Caco-2 (cell line): ENCODE results near the gene PNPLA7. TPM values are rescaled to one million over a fixed set of nuclear protein-coding genes. Genes with fewer than 3 reads are reported as not detected.
"Not testable (repeated sequence)": the region's sequence is repeated elsewhere in the genome, so short reads cannot be mapped to it uniquely, and the experiment has no call there.

Experiments
- BruUV-seq: library from RNA; stranded (reverse); fragments of 400-500 nt; replicated peaks from 2 replicates; lab custom pipeline; 2021; lab: Mats Ljungman, UMichigan
- CTCF ChIA-PET: fragments of 300-600 bp; sonication (Branson Sonifier 250); formaldehyde crosslinking; loops from one replicate; lab custom pipeline; 2022; ENCODE audit warnings: antibody characterized with exemption; lab: Charles Lee
- POLR2A ChIA-PET: fragments of 300-600 bp; sonication (Branson Sonifier 250); formaldehyde crosslinking; loops from one replicate; lab custom pipeline; 2022; ENCODE audit warnings: antibody characterized with exemption; lab: Charles Lee
- DNase-seq, 2 experiments: peaks; one replicate each; pipeline versions ENCODE4 v3.0.0 to v3.0.0-alpha.2; 2020 to 2022
- H3K27me3 ChIP-seq: replicated peaks from 2 replicates; pipeline ENCODE4 v1.6.0; 2011; ENCODE audit warnings: low read length; ENCODE audit not compliant: control insufficient read depth, insufficient read depth
- H3K36me3 ChIP-seq: 2 replicates; pipeline ENCODE4 v1.5.1; 2011; ENCODE audit warnings: low read length; ENCODE audit not compliant: control insufficient read depth, insufficient read depth
- H3K4me1 ChIP-seq: fragments of 250-450 bp; sonication (Bioruptor Pico); 2 replicates; pipeline ENCODE4 v1.5.1; 2020; ENCODE audit warnings: mild to moderate bottlenecking
- H3K4me3 ChIP-seq: 2 replicates; pipeline ENCODE4 v1.5.1; 2011; ENCODE audit warnings: low read depth, mild to moderate bottlenecking, control low read depth, low read length
- H3K9me3 ChIP-seq: fragments of 250-450 bp; sonication (Bioruptor Pico); 2 replicates; pipeline ENCODE4 v1.5.1; 2020; ENCODE audit warnings: mild to moderate bottlenecking, moderate library complexity
- H3K27ac Mint-ChIP-seq: one replicate; pipeline ENCODE4 v1.8.0; 2022; ENCODE audit warnings: mixed read lengths; ENCODE audit not compliant: unreplicated experiment
- H3K27me3 Mint-ChIP-seq: one replicate; pipeline ENCODE4 v1.8.0; 2022; ENCODE audit warnings: mixed read lengths; ENCODE audit not compliant: insufficient read depth, unreplicated experiment
- H3K36me3 Mint-ChIP-seq: one replicate; pipeline ENCODE4 v1.8.0; 2022; ENCODE audit warnings: mild to moderate bottlenecking, mixed read lengths; ENCODE audit not compliant: insufficient read depth, unreplicated experiment
- H3K4me1 Mint-ChIP-seq: one replicate; pipeline ENCODE4 v1.8.0; 2022; ENCODE audit warnings: low read depth, mixed read lengths; ENCODE audit not compliant: unreplicated experiment
- H3K4me3 Mint-ChIP-seq: one replicate; pipeline ENCODE4 v1.8.0; 2022; ENCODE audit warnings: mild to moderate bottlenecking, moderate library complexity, mixed read lengths; ENCODE audit not compliant: unreplicated experiment
- H3K9me3 Mint-ChIP-seq: one replicate; pipeline ENCODE4 v1.8.0; 2022; ENCODE audit warnings: mixed read lengths; ENCODE audit not compliant: unreplicated experiment
- intact Hi-C: fragments of 100-400 bp; cut with micrococcal nuclease; formaldehyde crosslinking; loops from one replicate; pipeline ENCODE4 v1.10.0; 2022; ENCODE audit not compliant: unreplicated experiment
- total RNA-seq: library from RNA; stranded (reverse); gene quantifications from 2 replicates; pipeline ENCODE4 v1.2.3, GENCODE V29; 2022
- TF ChIP-seq, protein P1 (sequence below), 2 experiments: fragments of 200-600 bp in 1 of 2; IDR thresholded peaks; 1 replicate in 1 of 2; 2 replicates in 1 of 2; pipeline versions ENCODE4 v1.5.1 to v1.8.0; 2011 to 2022; ENCODE audit warnings: antibody characterized with exemption in 1 of 2, control low read depth in 1 of 2, inconsistent platforms in 1 of 2, low read depth in 1 of 2, low read length in 1 of 2, mild to moderate bottlenecking in 1 of 2, moderate library complexity in 1 of 2; ENCODE audit not compliant: insufficient read depth in 1 of 2, severe bottlenecking in 1 of 2, unreplicated experiment in 1 of 2

The PNPLA7 gene
- total RNA-seq, 1 experiment from 2014 or later, result 1.8 TPM

DNA sequence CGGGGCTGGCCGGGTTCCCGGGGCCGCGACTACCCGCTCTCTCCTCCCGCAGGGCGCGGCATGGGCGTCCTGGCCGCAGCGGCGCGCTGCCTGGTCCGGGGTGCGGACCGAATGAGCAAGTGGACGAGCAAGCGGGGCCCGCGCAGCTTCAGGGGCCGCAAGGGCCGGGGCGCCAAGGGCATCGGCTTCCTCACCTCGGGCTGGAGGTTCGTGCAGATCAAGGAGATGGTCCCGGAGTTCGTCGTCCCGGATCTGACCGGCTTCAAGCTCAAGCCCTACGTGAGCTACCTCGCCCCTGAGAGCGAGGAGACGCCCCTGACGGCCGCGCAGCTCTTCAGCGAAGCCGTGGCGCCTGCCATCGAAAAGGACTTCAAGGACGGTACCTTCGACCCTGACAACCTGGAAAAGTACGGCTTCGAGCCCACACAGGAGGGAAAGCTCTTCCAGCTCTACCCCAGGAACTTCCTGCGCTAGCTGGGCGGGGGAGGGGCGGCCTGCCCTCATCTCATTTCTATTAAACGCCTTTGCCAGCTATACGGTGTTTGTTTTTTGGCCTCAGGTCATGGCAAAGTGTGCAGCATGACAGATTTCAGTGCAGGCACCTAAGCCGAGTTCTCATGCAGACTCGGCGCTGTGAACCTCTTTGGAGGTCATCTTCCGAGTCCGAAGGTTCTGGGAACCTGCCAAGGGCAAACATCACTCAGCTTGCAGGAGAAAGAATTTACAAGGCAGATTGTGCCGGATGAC lies 2.0 kb upstream of the PNPLA7 start:
- Histone ChIP-seq H3K4me1 (peaks cover 5% of the 10 kb centered on the region; the same call in 1 of the 2 replicates), H3K36me3 (no peaks in the 10 kb centered on the region; the same call in 1 of the 2 replicates), H3K27me3 (no peaks in the 10 kb centered on the region), H3K4me3 (peak overlapping the region; percentile 64), H3K9me3 (no peaks in the 10 kb centered on the region)
- intact Hi-C loops, result loop anchor here (5.0 kb wide), 1 partner anchor 55 kb away; the partner anchor contains the start of gene ARRDC1
- ChIA-PET POLR2A (interaction anchor here (0.6 to 1.5 kb wide), 9 partner anchors 24 to 1229 kb away, joined by 3 to 8 read pairs (median 4); partner anchors contain the start of gene TUBB4B), CTCF (interaction anchor here (0.5 to 3.4 kb wide), 8 partner anchors 17 to 397 kb away, joined by 3 to 33 read pairs (median 6); partner anchors contain the start of genes DPH7, ENTPD8, EXD3 and NRARP)
- TSS peak; percentile 100 for BruUV-seq
- peak in 1 of 2 experiments; percentile 36 for DNase-seq
- Mint-ChIP-seq H3K4me1 (peaks cover 16% of the 10 kb centered on the region), H3K27ac (peak overlapping the region; percentile 66), H3K27me3 (no peaks in the 10 kb centered on the region), H3K9me3 (no peaks in the 10 kb centered on the region), H3K36me3 (peaks cover 67% of the 10 kb centered on the region), H3K4me3 (peak overlapping the region; percentile 81)
- TF ChIP-seq, protein P1, sequence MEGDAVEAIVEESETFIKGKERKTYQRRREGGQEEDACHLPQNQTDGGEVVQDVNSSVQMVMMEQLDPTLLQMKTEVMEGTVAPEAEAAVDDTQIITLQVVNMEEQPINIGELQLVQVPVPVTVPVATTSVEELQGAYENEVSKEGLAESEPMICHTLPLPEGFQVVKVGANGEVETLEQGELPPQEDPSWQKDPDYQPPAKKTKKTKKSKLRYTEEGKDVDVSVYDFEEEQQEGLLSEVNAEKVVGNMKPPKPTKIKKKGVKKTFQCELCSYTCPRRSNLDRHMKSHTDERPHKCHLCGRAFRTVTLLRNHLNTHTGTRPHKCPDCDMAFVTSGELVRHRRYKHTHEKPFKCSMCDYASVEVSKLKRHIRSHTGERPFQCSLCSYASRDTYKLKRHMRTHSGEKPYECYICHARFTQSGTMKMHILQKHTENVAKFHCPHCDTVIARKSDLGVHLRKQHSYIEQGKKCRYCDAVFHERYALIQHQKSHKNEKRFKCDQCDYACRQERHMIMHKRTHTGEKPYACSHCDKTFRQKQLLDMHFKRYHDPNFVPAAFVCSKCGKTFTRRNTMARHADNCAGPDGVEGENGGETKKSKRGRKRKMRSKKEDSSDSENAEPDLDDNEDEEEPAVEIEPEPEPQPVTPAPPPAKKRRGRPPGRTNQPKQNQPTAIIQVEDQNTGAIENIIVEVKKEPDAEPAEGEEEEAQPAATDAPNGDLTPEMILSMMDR (IDR thresholded peaks at IDR 0.05; ENCODE audit: insufficient read depth in 1 of 2, low read depth in 1 of 2, low read length in 1 of 2, severe bottlenecking in 1 of 2, unreplicated experiment in 1 of 2), result no peak

DNA sequence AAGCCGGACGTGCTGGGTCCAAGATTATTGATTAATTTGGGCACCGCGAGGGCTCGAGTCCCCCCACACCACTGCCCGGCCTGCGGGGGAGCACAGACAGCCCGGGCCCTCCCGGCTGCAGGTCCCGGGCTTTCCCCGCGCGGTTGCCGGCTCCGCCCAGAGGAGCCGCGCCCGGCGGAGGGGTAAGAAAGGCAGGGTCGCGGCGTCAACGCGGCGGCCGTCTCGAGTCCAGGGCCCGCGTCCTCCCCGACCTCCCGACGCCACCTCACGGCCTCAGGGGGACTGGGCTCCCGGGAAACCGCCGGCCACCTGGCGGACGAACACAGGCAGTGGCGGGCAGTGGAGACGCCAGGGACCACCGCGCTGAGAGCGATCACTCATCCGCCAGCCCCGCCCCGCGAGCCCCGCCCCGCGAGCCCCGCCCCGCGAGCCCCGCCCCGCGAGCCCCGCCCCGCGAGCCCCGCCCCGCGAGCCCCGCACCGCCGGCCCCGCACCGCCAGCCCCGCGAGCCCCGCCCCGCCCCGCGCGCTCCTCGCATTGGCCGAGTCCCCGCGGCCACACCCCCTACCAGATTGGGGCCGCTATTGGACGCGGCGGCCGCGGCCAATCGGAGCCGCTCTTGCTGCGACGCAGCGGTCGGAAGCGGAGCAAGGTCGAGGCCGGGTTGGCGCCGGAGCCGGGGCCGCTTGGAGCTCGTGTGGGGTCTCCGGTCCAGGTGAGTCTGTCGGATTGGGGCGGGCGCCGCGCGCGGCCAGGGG lies 1.2 kb upstream of the PNPLA7 start, which contains the start of gene MRPL41:
TSS of gene MRPL41 (plus strand) at position 616 of the 758 bp plus-strand sequence. CDS start 203 bp downstream, outside the sequence.
- intact Hi-C loops, result loop anchor here (1.0 to 5.0 kb wide), 2 partner anchors 16 to 56 kb away; partner anchors contain the start of gene ARRDC1
- ChIA-PET CTCF (interaction anchor here (0.5 to 3.4 kb wide), 8 partner anchors 17 to 396 kb away, joined by 3 to 33 read pairs (median 6); partner anchors contain the start of genes DPH7, ENTPD8, EXD3 and NRARP), POLR2A (interaction anchor here (0.6 to 1.5 kb wide), 9 partner anchors 16 to 1228 kb away, joined by 3 to 8 read pairs (median 4); partner anchors contain the start of gene TUBB4B)
- Mint-ChIP-seq H3K9me3 (peaks cover under 1% of the 10 kb centered on the region), H3K4me3 (peak within 1 kb of the TSS; percentile 81), H3K36me3 (peaks cover 60% of the 10 kb centered on the region), H3K4me1 (peaks cover 16% of the 10 kb centered on the region), H3K27me3 (no peaks in the 10 kb centered on the region), H3K27ac (peak within 1 kb of the TSS; percentile 66)
- H3K4me1 ChIP-seq, result peaks cover 5% of the 10 kb centered on the region; the same call in 1 of the 2 replicates
- TF ChIP-seq, protein P1 (IDR thresholded peaks at IDR 0.05; ENCODE audit: insufficient read depth in 1 of 2, low read depth in 1 of 2, low read length in 1 of 2, severe bottlenecking in 1 of 2, unreplicated experiment in 1 of 2), result peak; percentile 49 to 84
- H3K36me3 ChIP-seq, result no peaks in the 10 kb centered on the region; the same call in 1 of the 2 replicates
- no TSS peak for BruUV-seq
- H3K27me3 ChIP-seq, result no peaks in the 10 kb centered on the region
- peak; percentile 90 to 93 for DNase-seq
- H3K9me3 ChIP-seq, result no peaks in the 10 kb centered on the region
- H3K4me3 ChIP-seq, result peak within 1 kb of the TSS; percentile 81

GRCh38 chr9:137550958-137551263 lies 709 bp upstream of the PNPLA7 start:
- not testable (repeated sequence) for H3K27ac Mint-ChIP-seq, DNase-seq, H3K36me3 ChIP-seq, H3K9me3 ChIP-seq, H3K27me3 ChIP-seq, H3K4me1 ChIP-seq, H3K27me3 Mint-ChIP-seq, H3K9me3 Mint-ChIP-seq, BruUV-seq
- ChIA-PET CTCF (interaction anchor here (1.4 to 3.4 kb wide), 2 partner anchors 16 to 109 kb away, joined by 7 to 33 read pairs; no protein-coding TSS in a partner anchor), POLR2A (interaction anchor here (0.7 kb wide), 1 partner anchor 16 kb away, joined by 3 read pairs; no protein-coding TSS in a partner anchor)
- H3K36me3 Mint-ChIP-seq, result peaks cover 54% of the 10 kb centered on the region
- H3K4me3 Mint-ChIP-seq, result peak overlapping the region; percentile 81
- peaks cover 15% of the 10 kb centered on the region for H3K4me1 Mint-ChIP-seq
- intact Hi-C loops, result loop anchor here (1.0 to 5.0 kb wide), 2 partner anchors 16 to 56 kb away; partner anchors contain the start of gene ARRDC1
- peak overlapping the region; percentile 81 for H3K4me3 ChIP-seq
